Transverse colon (tissue), 4 donors: Measurements from ENCODE around the gene HAUS2.

ENCODE experiments used
- EP300 ChIP-seq: sonication (generic); formaldehyde crosslinking; IDR thresholded peaks from one replicate; pipeline ENCODE4 v1.6.1; 2017; ENCODE audit warnings: antibody characterized with exemption, low read depth
- POLR2AphosphoS5 ChIP-seq, 3 donors: sonication (generic); formaldehyde crosslinking; IDR thresholded peaks; one replicate each; pipeline ENCODE4 v1.6.1; 2016; ENCODE audit warnings: antibody characterized with exemption in 3 of 3
- TF ChIP-seq, protein P1 (sequence below), 5 experiments: fragments of 200-600 bp in 3 of 5; fragments of 450-650 bp in 2 of 5; sonication (generic) in 3 of 5; IDR thresholded peaks; 1 replicate in 2 of 5; 2 replicates in 3 of 5; pipeline ENCODE4 v1.5.1; 2016 to 2017; ENCODE audit warnings: antibody characterized with exemption in 5 of 5, inconsistent platforms in 3 of 5, mild to moderate bottlenecking in 2 of 5, moderate library complexity in 1 of 5

DNA sequence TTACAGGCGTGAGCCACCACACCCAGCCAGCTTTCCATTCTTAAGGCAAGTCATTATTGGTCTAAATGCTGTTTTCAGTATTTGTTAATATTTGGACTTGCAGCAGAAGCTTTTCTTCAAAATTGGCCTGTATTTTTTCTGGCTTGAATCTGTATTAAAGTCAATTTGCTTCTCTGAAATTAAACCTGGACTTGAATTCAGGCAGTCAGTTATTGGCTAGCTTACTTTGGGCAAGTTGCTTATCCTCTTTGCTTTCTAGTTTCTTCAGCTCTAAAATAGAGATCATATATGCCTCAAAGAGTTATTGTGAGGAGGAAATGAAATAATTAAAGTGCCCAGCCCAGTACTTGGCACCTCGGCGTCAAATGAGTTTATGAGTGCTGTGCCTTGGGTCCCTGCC is 44.1 kb downstream of the HAUS2 start:
- TF ChIP-seq EP300 = no peak
- TF ChIP-seq, protein P1, sequence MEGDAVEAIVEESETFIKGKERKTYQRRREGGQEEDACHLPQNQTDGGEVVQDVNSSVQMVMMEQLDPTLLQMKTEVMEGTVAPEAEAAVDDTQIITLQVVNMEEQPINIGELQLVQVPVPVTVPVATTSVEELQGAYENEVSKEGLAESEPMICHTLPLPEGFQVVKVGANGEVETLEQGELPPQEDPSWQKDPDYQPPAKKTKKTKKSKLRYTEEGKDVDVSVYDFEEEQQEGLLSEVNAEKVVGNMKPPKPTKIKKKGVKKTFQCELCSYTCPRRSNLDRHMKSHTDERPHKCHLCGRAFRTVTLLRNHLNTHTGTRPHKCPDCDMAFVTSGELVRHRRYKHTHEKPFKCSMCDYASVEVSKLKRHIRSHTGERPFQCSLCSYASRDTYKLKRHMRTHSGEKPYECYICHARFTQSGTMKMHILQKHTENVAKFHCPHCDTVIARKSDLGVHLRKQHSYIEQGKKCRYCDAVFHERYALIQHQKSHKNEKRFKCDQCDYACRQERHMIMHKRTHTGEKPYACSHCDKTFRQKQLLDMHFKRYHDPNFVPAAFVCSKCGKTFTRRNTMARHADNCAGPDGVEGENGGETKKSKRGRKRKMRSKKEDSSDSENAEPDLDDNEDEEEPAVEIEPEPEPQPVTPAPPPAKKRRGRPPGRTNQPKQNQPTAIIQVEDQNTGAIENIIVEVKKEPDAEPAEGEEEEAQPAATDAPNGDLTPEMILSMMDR (IDR thresholded peaks at IDR 0.05) = no peak
- no peak for TF ChIP-seq POLR2AphosphoS5 (IDR thresholded peaks at IDR 0.05)
